IPS-18c (cell line): Measurements from ENCODE around the gene OR5D16.
"Not testable (repeated sequence)": the region's sequence is repeated elsewhere in the genome, so short reads cannot be mapped to it uniquely, and the experiment has no call there.

Source experiments
- H3K4me3 ChIP-seq: 2 replicates; pipeline ENCODE4 v1.7.0; 2013; ENCODE audit warnings: low read depth, mild to moderate bottlenecking, low read length, moderate library complexity; ENCODE audit not compliant: insufficient read depth
- H3K9me3 ChIP-seq: one replicate; pipeline ENCODE4 v1.6.1; 2013; ENCODE audit warnings: mild to moderate bottlenecking, low read length, moderate library complexity; ENCODE audit not compliant: control insufficient read depth, insufficient read depth

Gene OR5D16

GRCh38 chr11:55838452-55838851 is at the start of gene OR5D16:
Gene OR5D16 (plus strand): TSS chr11:55838752. CDS start chr11:55838752, 0 bp downstream.
- Histone ChIP-seq H3K4me3 (no peak within 1 kb of the TSS), H3K9me3 (peaks cover 7% of the 10 kb centered on the region)

GRCh38 chr11:55791606-55792005 is 46.9 kb upstream of the OR5D16 start:
- no peak overlapping the region for H3K4me3 ChIP-seq
- H3K9me3 ChIP-seq = peaks cover 16% of the 10 kb centered on the region

- Histone ChIP-seq H3K9me3 (peaks cover 10% of the 10 kb centered on the region), H3K4me3 (no peak overlapping the region)
These were observed 45.2 kb upstream of the OR5D16 start for GRCh38 chr11:55793321-55793720.

- H3K4me3 ChIP-seq = no peak within 1 kb of the TSS
- peaks cover 8% of the 10 kb centered on the region for H3K9me3 ChIP-seq
These were observed 43.3 kb upstream of the OR5D16 start, which contains the start of gene OR5D14 for GRCh38 chr11:55795256-55795655. Gene OR5D14 (plus strand): TSS chr11:55795556. CDS start chr11:55795556, 0 bp downstream.

GRCh38 chr11:55806248-55806647 is 32.3 kb upstream of the OR5D16 start:
- H3K9me3 ChIP-seq = peaks cover 4% of the 10 kb centered on the region

GRCh38 chr11:55811067-55811466 is 27.5 kb upstream of the OR5D16 start, which contains the start of gene OR5L1:
Gene OR5L1 (plus strand): TSS chr11:55811367. CDS start chr11:55811467, 100 bp downstream.
- Histone ChIP-seq H3K9me3 (peaks cover 13% of the 10 kb centered on the region), H3K4me3 (no peak within 1 kb of the TSS)

More at GRCh38 chr11:55806248-55806647, 32.3 kb upstream of the OR5D16 start:
- H3K4me3 ChIP-seq = no peak overlapping the region

GRCh38 chr11:55819330-55819729 is 19.2 kb upstream of the OR5D16 start, which contains the start of gene OR5D18:
Gene OR5D18 (plus strand): TSS chr11:55819630. CDS start chr11:55819630, 0 bp downstream.
- H3K4me3 ChIP-seq = no peak within 1 kb of the TSS; the same call in 1 of the 2 replicates
- H3K9me3 ChIP-seq = peaks cover 19% of the 10 kb centered on the region

GRCh38 chr11:55826919-55827318 is 11.6 kb upstream of the OR5D16 start, which contains the start of gene OR5L2:
Gene OR5L2 (plus strand): TSS chr11:55827219. CDS start chr11:55827219, 0 bp downstream.
- Histone ChIP-seq H3K4me3 (no peak within 1 kb of the TSS; the same call in 1 of the 2 replicates), H3K9me3 (peaks cover 9% of the 10 kb centered on the region)

GRCh38 chr11:55847453-55847852 is 8.9 kb downstream of the OR5D16 start:
- Histone ChIP-seq H3K4me3 (no peak overlapping the region), H3K9me3 (no peaks in the 10 kb centered on the region)

- Histone ChIP-seq H3K4me3 (no peak overlapping the region), H3K9me3 (no peaks in the 10 kb centered on the region)
These were observed 10.5 kb downstream of the OR5D16 start for GRCh38 chr11:55849037-55849436.

GRCh38 chr11:55852141-55852540 is 13.6 kb downstream of the OR5D16 start:
- Histone ChIP-seq H3K4me3 (no peak overlapping the region), H3K9me3 (peaks cover 3% of the 10 kb centered on the region)

- Histone ChIP-seq H3K4me3 (no peak overlapping the region), H3K9me3 (peaks cover 4% of the 10 kb centered on the region)
These were observed 16.2 kb downstream of the OR5D16 start for GRCh38 chr11:55854704-55855103.

GRCh38 chr11:55867354-55867753 is 28.8 kb downstream of the OR5D16 start:
- H3K4me3 ChIP-seq = not testable (repeated sequence)

GRCh38 chr11:55872731-55873130 is 34.2 kb downstream of the OR5D16 start:
- not testable (repeated sequence) for H3K4me3 ChIP-seq

More at GRCh38 chr11:55867354-55867753, 28.8 kb downstream of the OR5D16 start:
- H3K9me3 ChIP-seq = not testable (repeated sequence)

GRCh38 chr11:55873146-55873545 is 34.6 kb downstream of the OR5D16 start:
- H3K4me3 ChIP-seq, H3K9me3 ChIP-seq: not testable (repeated sequence)

More at GRCh38 chr11:55872731-55873130, 34.2 kb downstream of the OR5D16 start:
- not testable (repeated sequence) for H3K9me3 ChIP-seq

GRCh38 chr11:55882997-55883396 is 44.4 kb downstream of the OR5D16 start, which contains the start of gene TRIM51:
Gene TRIM51 (plus strand): TSS chr11:55883297. CDS start chr11:55885429, 2,132 bp downstream.
- H3K9me3 ChIP-seq, H3K4me3 ChIP-seq: not testable (repeated sequence)

GRCh38 chr11:55884995-55885394 is 46.4 kb downstream of the OR5D16 start:
- not testable (repeated sequence) for H3K9me3 ChIP-seq, H3K4me3 ChIP-seq

- H3K4me3 ChIP-seq, H3K9me3 ChIP-seq: not testable (repeated sequence)
These were observed 46.9 kb downstream of the OR5D16 start for GRCh38 chr11:55885481-55885880.
